ENCODE measurements around the gene IGFN1.

Gene IGFN1

GRCh38 chr1:201153474-201154388 lies 36.9 kb upstream of the IGFN1 start:
- Histone ChIP-seq H3K79me2 (ENCODE audit: insufficient read depth, low read length) (no peaks in the 10 kb centered on the region), H3K4me3 (ENCODE audit: insufficient read depth, low read length, poor library complexity, severe bottlenecking) (peak overlapping the region; percentile 73), H2AFZ (ENCODE audit: low read depth, low read length, severe bottlenecking) (peak overlapping the region; percentile 87), H3F3A (ENCODE audit: insufficient read depth) (no peaks in the 10 kb centered on the region), H4K20me1 (ENCODE audit: low read depth, low read length) (no peaks in the 10 kb centered on the region), H3K9me2 (replicated peaks; ENCODE audit: insufficient read depth, low read length) (no peaks in the 10 kb centered on the region), H3K4me2 (ENCODE audit: low read depth, low read length, poor library complexity, severe bottlenecking) (peak overlapping the region; percentile 72), H3K9me3 (ENCODE audit: insufficient read depth, low read length) (no peaks in the 10 kb centered on the region), H3K9ac (ENCODE audit: low read length) (peak overlapping the region; percentile 67), H3K36me3 (ENCODE audit: low read length) (no peaks in the 10 kb centered on the region), H3K27me3 (ENCODE audit: low read length) (no peaks in the 10 kb centered on the region), H3K27ac (ENCODE audit: low read depth, low read length) (no peak overlapping the region)
- TF ChIP-seq CTCF (IDR thresholded peaks at IDR 0.05; ENCODE audit: insufficient read depth, low read length, poor library complexity, severe bottlenecking) (no peak), EZH2phosphoT487 (conservative IDR thresholded peaks at IDR 0.05; ENCODE audit: low read length) (no peak)

GRCh38 chr1:201154389-201155165 lies 36.0 kb upstream of the IGFN1 start, which contains the start of gene TMEM9:
Gene TMEM9 (minus strand): TSS chr1:201154474. CDS start chr1:201153923, 551 bp downstream.
- Histone ChIP-seq H3K27me3 (ENCODE audit: low read length) (no peaks in the 10 kb centered on the region), H2AFZ (ENCODE audit: low read depth, low read length, severe bottlenecking) (peak within 1 kb of the TSS; percentile 87), H3F3A (ENCODE audit: insufficient read depth) (no peaks in the 10 kb centered on the region), H3K36me3 (ENCODE audit: low read length) (no peaks in the 10 kb centered on the region), H3K4me2 (ENCODE audit: low read depth, low read length, poor library complexity, severe bottlenecking) (peak within 1 kb of the TSS; percentile 72), H4K20me1 (ENCODE audit: low read depth, low read length) (no peaks in the 10 kb centered on the region), H3K9me3 (ENCODE audit: insufficient read depth, low read length) (no peaks in the 10 kb centered on the region), H3K4me3 (ENCODE audit: insufficient read depth, low read length, poor library complexity, severe bottlenecking) (peak within 1 kb of the TSS; percentile 73), H3K9me2 (replicated peaks; ENCODE audit: insufficient read depth, low read length) (no peaks in the 10 kb centered on the region), H3K9ac (ENCODE audit: low read length) (peak within 1 kb of the TSS; percentile 67), H3K79me2 (ENCODE audit: insufficient read depth, low read length) (no peaks in the 10 kb centered on the region), H3K27ac (ENCODE audit: low read depth, low read length) (no peak within 1 kb of the TSS)
- no peak for TF ChIP-seq CTCF (IDR thresholded peaks at IDR 0.05; ENCODE audit: insufficient read depth, low read length, poor library complexity, severe bottlenecking)
- no peak for TF ChIP-seq EZH2phosphoT487 (conservative IDR thresholded peaks at IDR 0.05; ENCODE audit: low read length)

GRCh38 chr1:201155354-201155753 lies 35.3 kb upstream of the IGFN1 start:
- TF ChIP-seq EZH2phosphoT487 (conservative IDR thresholded peaks at IDR 0.05; ENCODE audit: low read length) = no peak
- no peak for TF ChIP-seq CTCF (IDR thresholded peaks at IDR 0.05; ENCODE audit: insufficient read depth, low read length, poor library complexity, severe bottlenecking)
- H3K79me2 ChIP-seq (ENCODE audit: insufficient read depth, low read length) = no peaks in the 10 kb centered on the region
- H3K27me3 ChIP-seq (ENCODE audit: low read length) = no peaks in the 10 kb centered on the region
- no peaks in the 10 kb centered on the region for H3F3A ChIP-seq (ENCODE audit: insufficient read depth)
- H3K27ac ChIP-seq (ENCODE audit: low read depth, low read length) = no peak overlapping the region
- H3K4me2 ChIP-seq (ENCODE audit: low read depth, low read length, poor library complexity, severe bottlenecking) = no peak overlapping the region
- H4K20me1 ChIP-seq (ENCODE audit: low read depth, low read length) = no peaks in the 10 kb centered on the region
- no peaks in the 10 kb centered on the region for H3K36me3 ChIP-seq (ENCODE audit: low read length)
- H3K9me3 ChIP-seq (ENCODE audit: insufficient read depth, low read length) = no peaks in the 10 kb centered on the region
- H2AFZ ChIP-seq (ENCODE audit: low read depth, low read length, severe bottlenecking) = no peak overlapping the region
- H3K9ac ChIP-seq (ENCODE audit: low read length) = no peak overlapping the region
- no peaks in the 10 kb centered on the region for H3K9me2 ChIP-seq (replicated peaks; ENCODE audit: insufficient read depth, low read length)
- no peak overlapping the region for H3K4me3 ChIP-seq (ENCODE audit: insufficient read depth, low read length, poor library complexity, severe bottlenecking)
